Keratinocyte (primary cell): ENCODE results near the gene GBGT1. TPM values are rescaled to one million over a fixed set of nuclear protein-coding genes. Genes with fewer than 3 reads are reported as not detected.

Experiments used
- DNase-seq: peaks from one replicate; pipeline ENCODE4 v3.0.0-alpha.2; 2011; ENCODE audit warnings: low read depth, missing footprints, low spot score
- FAIRE-seq: peaks from 2 replicates; lab custom pipeline; 2011; peaks lifted over from hg19 to GRCh38; lab: Jason Lieb, UNC
- H2AFZ ChIP-seq: 2 replicates; pipeline ENCODE4 v1.6.0; 2012; ENCODE audit warnings: low read length, control low read depth, inconsistent platforms; ENCODE audit not compliant: control insufficient read depth
- H3K27ac ChIP-seq: 2 replicates; pipeline ENCODE4 v1.5.1; 2011; ENCODE audit warnings: low read length; ENCODE audit not compliant: control insufficient read depth, insufficient read depth
- H3K27me3 ChIP-seq: 3 replicates; pipeline ENCODE4 v1.6.0; 2011; ENCODE audit warnings: low read length; ENCODE audit not compliant: control insufficient read depth, insufficient read depth; ENCODE audit errors: extremely low read depth
- H3K36me3 ChIP-seq, 2 experiments: 2 replicates in 1 of 2; 3 replicates in 1 of 2; pipeline ENCODE4 v1.5.1; 2011; ENCODE audit warnings: low read length in 2 of 2, mild to moderate bottlenecking in 1 of 2; ENCODE audit not compliant: control insufficient read depth in 2 of 2, insufficient read depth in 2 of 2; ENCODE audit errors: extremely low read depth in 1 of 2
- H3K4me1 ChIP-seq: 3 replicates; pipeline ENCODE4 v1.5.1; 2011; ENCODE audit warnings: low read length; ENCODE audit not compliant: control insufficient read depth, insufficient read depth; ENCODE audit errors: extremely low read depth
- H3K4me2 ChIP-seq: 3 replicates; pipeline ENCODE4 v1.6.0; 2011; ENCODE audit warnings: low read depth, low read length; ENCODE audit not compliant: control insufficient read depth, insufficient read depth; ENCODE audit errors: extremely low read depth
- H3K4me3 ChIP-seq, 3 experiments: fragments of 200-600 bp in 1 of 3; sonication (generic) in 1 of 3; 2 replicates in 2 of 3; 3 replicates in 1 of 3; pipeline ENCODE4 v1.5.1; 2011 to 2016; ENCODE audit warnings: low read length in 3 of 3, mild to moderate bottlenecking in 3 of 3, control low read depth in 2 of 3, inconsistent platforms in 1 of 3, low read depth in 1 of 3, mixed read lengths in 1 of 3, mixed run types in 1 of 3, moderate library complexity in 1 of 3; ENCODE audit not compliant: control insufficient read depth in 2 of 3, insufficient read depth in 2 of 3; ENCODE audit errors: extremely low read depth in 1 of 3
- H3K79me2 ChIP-seq: 2 replicates; pipeline ENCODE4 v1.6.0; 2012; ENCODE audit warnings: low read length; ENCODE audit not compliant: control insufficient read depth, insufficient read depth
- H3K9ac ChIP-seq: 3 replicates; pipeline ENCODE4 v1.6.0; 2011; ENCODE audit warnings: low read length; ENCODE audit not compliant: control insufficient read depth, insufficient read depth; ENCODE audit errors: extremely low read depth
- H3K9me1 ChIP-seq: 3 replicates; pipeline ENCODE4 v1.6.0; 2011; ENCODE audit warnings: low read length; ENCODE audit not compliant: control insufficient read depth, insufficient read depth; ENCODE audit errors: extremely low read depth
- H3K9me3 ChIP-seq: 2 replicates; pipeline ENCODE4 v1.5.1; 2012; ENCODE audit warnings: low read depth, low read length; ENCODE audit not compliant: control insufficient read depth
- H4K20me1 ChIP-seq: 3 replicates; pipeline ENCODE4 v1.6.0; 2011; ENCODE audit warnings: low read length; ENCODE audit not compliant: control insufficient read depth, insufficient read depth; ENCODE audit errors: extremely low read depth
- CTCF ChIP-seq, 3 experiments: IDR thresholded peaks in 1 of 3; conservative IDR thresholded peaks in 1 of 3; optimal IDR thresholded peaks in 1 of 3; 2 replicates in 2 of 3; 3 replicates in 1 of 3; pipeline versions ENCODE3 to v1.5.1; 2011; ENCODE audit warnings: low read length in 3 of 3, mild to moderate bottlenecking in 3 of 3, moderate library complexity in 2 of 3, control low read depth in 1 of 3, inconsistent platforms in 1 of 3; ENCODE audit not compliant: insufficient read depth in 2 of 3; ENCODE audit errors: extremely low read depth in 1 of 3
- EZH2 ChIP-seq: IDR thresholded peaks from one replicate; pipeline ENCODE4 v1.6.1; 2012; ENCODE audit warnings: inconsistent platforms, mild to moderate bottlenecking, low read length, moderate library complexity
- dilution Hi-C: fragments of 300-500 bp; cut with MboI; formaldehyde crosslinking; loops from one replicate; pipeline ENCODE4 v1.7.0; 2020; ENCODE audit warnings: low sequenced_read_pairs; ENCODE audit not compliant: extremely low pct_ligation_motif_present
- polyA plus RNA-seq, 5 experiments: library from polyadenylated mRNA; depleted of rRNA in 3 of 5; stranded (reverse) in 3 of 5; stranded (forward) in 1 of 5; unstranded in 1 of 5; fragments of >200 nt; gene quantifications; 1 replicate in 1 of 5; 2 replicates in 3 of 5; 3 replicates in 1 of 5; pipeline versions ENCODE4 v1.2.1 to v1.2.3, GENCODE V29; 2011 to 2012; ENCODE audit warnings: missing spikeins in 2 of 5, low read depth in 1 of 5, low replicate concordance in 1 of 5

GBGT1 gene
- polyA plus RNA-seq, 1 donor (not counting 4 experiments of a cell fraction or from before 2014, with no cell fraction given): 0.54 TPM

- Histone ChIP-seq H3K9me3 (no peaks in the 10 kb centered on the region), H3K9ac (no peak overlapping the region), H3K79me2 (peaks cover 35% of the 10 kb centered on the region), H3K36me3 (peaks cover 0 to 2% of the 10 kb centered on the region in 2 experiments), H4K20me1 (peaks cover 56% of the 10 kb centered on the region), H3K27me3 (no peaks in the 10 kb centered on the region), H3K27ac (no peak overlapping the region), H3K4me1 (peaks cover 22% of the 10 kb centered on the region), H3K9me1 (peaks cover 2% of the 10 kb centered on the region), H2AFZ (no peak overlapping the region), H3K4me3 (no peak overlapping the region), H3K4me2 (no peak overlapping the region)
- no peak for TF ChIP-seq EZH2
- no peak for FAIRE-seq
- DNase-seq: no peak
- dilution Hi-C loops: no loop called here
These were observed 24.2 kb downstream of the GBGT1 start for GRCh38 chr9:133139246-133140173.

- Histone ChIP-seq H3K36me3 (peaks cover 0 to 2% of the 10 kb centered on the region in 2 experiments), H3K9ac (no peak overlapping the region), H3K9me3 (no peaks in the 10 kb centered on the region), H3K27ac (no peak overlapping the region), H2AFZ (no peak overlapping the region), H3K4me1 (peaks cover 33% of the 10 kb centered on the region), H3K79me2 (peaks cover 25% of the 10 kb centered on the region), H3K9me1 (peaks cover 3% of the 10 kb centered on the region), H4K20me1 (peaks cover 61% of the 10 kb centered on the region), H3K4me3 (no peak overlapping the region), H3K4me2 (no peak overlapping the region), H3K27me3 (peaks cover 3% of the 10 kb centered on the region)
- DNase-seq (no peak), FAIRE-seq (no peak)
- no peak for TF ChIP-seq CTCF (optimal IDR thresholded peaks at IDR 0.05 in 1 of 3, IDR thresholded peaks at IDR 0.05 in 1 of 3, conservative IDR thresholded peaks at IDR 0.05 in 1 of 3; ENCODE audit: extremely low read depth in 1 of 3, insufficient read depth in 2 of 3, low read length in 3 of 3)
- no peak for TF ChIP-seq EZH2
- dilution Hi-C loops: no loop called here
These were observed 26.1 kb downstream of the GBGT1 start for GRCh38 chr9:133137451-133138231.
